ACHN (cell line): Measurements from ENCODE around the gene RAB11FIP4.

Experiments
- DNase-seq: peaks from one replicate; pipeline ENCODE4 v3.0.0-alpha.2; 2015
- in situ Hi-C: cut with HindIII; loops from 2 replicates; pipeline ENCODE4 v1.10.0; 2017; ENCODE audit warnings: low sequenced_read_pairs, low pct_ligation_motif_present, low pct_unique_long_range_greater_than_20kb

Gene RAB11FIP4

GRCh38 chr17:31582151-31582907 lies 190.9 kb downstream of the RAB11FIP4 start:
- peak; percentile 19 for DNase-seq

GRCh38 chr17:31583772-31584356 lies 192.4 kb downstream of the RAB11FIP4 start:
- no peak for DNase-seq
- in situ Hi-C loops: no loop called here

More at GRCh38 chr17:31582151-31582907, 190.9 kb downstream of the RAB11FIP4 start:
- in situ Hi-C loops: no loop called here

GRCh38 chr17:31584438-31585279 lies 193.2 kb downstream of the RAB11FIP4 start:
- DNase-seq: no peak
- in situ Hi-C loops: no loop called here

- in situ Hi-C loops: no loop called here
- no peak for DNase-seq
Measured at GRCh38 chr17:31585280-31585630, 193.8 kb downstream of the RAB11FIP4 start.

- no peak for DNase-seq
- in situ Hi-C loops: no loop called here
Measured at GRCh38 chr17:31586946-31587345, 195.5 kb downstream of the RAB11FIP4 start.

GRCh38 chr17:31587462-31587861 lies 196.0 kb downstream of the RAB11FIP4 start:
- in situ Hi-C loops: no loop called here
- no peak for DNase-seq
